ENCODE data around the gene FAM227B.

GRCh38 chr15:49406352-49407118, 214.1 kb downstream of the FAM227B start:
- TF ChIP-seq CTCF (conservative IDR thresholded peaks at IDR 0.05; ENCODE audit: low read depth, low read length) (no peak), EZH2 (IDR thresholded peaks at IDR 0.05; ENCODE audit: low read length, unreplicated experiment) (no peak), EZH2phosphoT487 (IDR thresholded peaks at IDR 0.05; ENCODE audit: borderline replicate concordance, low read length) (no peak)
